Nephron progenitor cell (in vitro differentiated cells): ENCODE data around the gene ZBTB11.
A peak's percentile ranks its signal among the peaks of the same experiment; 100 is the strongest.

ENCODE experiments used
- DNase-seq: peaks from one replicate; pipeline ENCODE4 v3.0.0; 2021
- H3K27ac Mint-ChIP-seq: 2 replicates; pipeline ENCODE4 v1.8.0; 2021; ENCODE audit warnings: mild to moderate bottlenecking, moderate library complexity, mixed read lengths
- H3K27me3 Mint-ChIP-seq: 2 replicates; pipeline ENCODE4 v1.8.0; 2021; ENCODE audit warnings: mild to moderate bottlenecking, low read depth, mixed read lengths; ENCODE audit not compliant: poor library complexity
- H3K36me3 Mint-ChIP-seq: 2 replicates; pipeline ENCODE4 v1.8.0; 2021; ENCODE audit warnings: low read depth, mixed read lengths
- H3K4me1 Mint-ChIP-seq: 2 replicates; pipeline ENCODE4 v1.8.0; 2021; ENCODE audit warnings: mixed read lengths
- H3K4me3 Mint-ChIP-seq: 2 replicates; pipeline ENCODE4 v1.8.0; 2021; ENCODE audit warnings: mild to moderate bottlenecking, moderate library complexity, mixed read lengths
- H3K9me3 Mint-ChIP-seq: 2 replicates; pipeline ENCODE4 v1.8.0; 2021; ENCODE audit warnings: mild to moderate bottlenecking, moderate library complexity, mixed read lengths
- CTCF ChIP-seq: fragments of 200-600 bp; sonication (generic); IDR thresholded peaks from 2 replicates; pipeline ENCODE4 v1.5.0; 2021; ENCODE audit warnings: antibody characterized with exemption

The ZBTB11 gene

GRCh38 chr3:101677436-101678286 is 729 bp upstream of the ZBTB11 start:
- Mint-ChIP-seq H3K36me3 (peaks cover 45% of the 10 kb centered on the region), H3K9me3 (no peaks in the 10 kb centered on the region), H3K4me3 (peak overlapping the region; percentile 95), H3K4me1 (peaks cover 32% of the 10 kb centered on the region), H3K27ac (peak overlapping the region; percentile 95), H3K27me3 (no peaks in the 10 kb centered on the region)
- DNase-seq, result no peak
- no peak for TF ChIP-seq CTCF

- Mint-ChIP-seq H3K4me1 (peaks cover 29% of the 10 kb centered on the region), H3K36me3 (peaks cover 45% of the 10 kb centered on the region), H3K4me3 (peak overlapping the region; percentile 95), H3K27ac (peak overlapping the region; percentile 98), H3K27me3 (no peaks in the 10 kb centered on the region), H3K9me3 (no peaks in the 10 kb centered on the region)
- DNase-seq, result peak; percentile 97
- TF ChIP-seq CTCF, result no peak
Observed at GRCh38 chr3:101676216-101676764, 642 bp downstream of the ZBTB11 start.

GRCh38 chr3:101675709-101676215 is 1.2 kb downstream of the ZBTB11 start:
- Mint-ChIP-seq H3K36me3 (peaks cover 44% of the 10 kb centered on the region), H3K27me3 (no peaks in the 10 kb centered on the region), H3K4me1 (peaks cover 29% of the 10 kb centered on the region), H3K4me3 (peak overlapping the region; percentile 95), H3K9me3 (no peaks in the 10 kb centered on the region), H3K27ac (peak overlapping the region; percentile 98)
- DNase-seq, result no peak
- no peak for TF ChIP-seq CTCF

- no peak for TF ChIP-seq CTCF
- Mint-ChIP-seq H3K27ac (no peak overlapping the region), H3K27me3 (no peaks in the 10 kb centered on the region), H3K9me3 (no peaks in the 10 kb centered on the region), H3K4me1 (peaks cover 29% of the 10 kb centered on the region), H3K4me3 (peak overlapping the region; percentile 95), H3K36me3 (peaks cover 38% of the 10 kb centered on the region)
- DNase-seq, result no peak
Observed at GRCh38 chr3:101674518-101674917, 2.4 kb downstream of the ZBTB11 start.

- no peak overlapping the region for H3K27ac Mint-ChIP-seq
- TF ChIP-seq CTCF, result no peak
- H3K9me3 Mint-ChIP-seq, result no peaks in the 10 kb centered on the region
- peaks cover 29% of the 10 kb centered on the region for H3K4me1 Mint-ChIP-seq
- peak overlapping the region; percentile 59 for H3K4me3 Mint-ChIP-seq
- H3K27me3 Mint-ChIP-seq, result no peaks in the 10 kb centered on the region
- peaks cover 40% of the 10 kb centered on the region for H3K36me3 Mint-ChIP-seq
- no peak for DNase-seq
Observed at GRCh38 chr3:101673953-101674352, 3.0 kb downstream of the ZBTB11 start.
